GM19328 (cell line): ENCODE data around the gene MCEMP1.

Experiments
- ATAC-seq: cut with Tn5 transposase; IDR thresholded peaks from one replicate; pipeline ENCODE4 v1.9.1; 2021; ENCODE audit warnings: mild to moderate bottlenecking, moderate library complexity; ENCODE audit not compliant: unreplicated experiment

The MCEMP1 gene

GRCh38 chr19:7670790-7671189 is 6.1 kb upstream of the MCEMP1 start:
- ATAC-seq, result no peak

GRCh38 chr19:7672522-7672921 is 4.4 kb upstream of the MCEMP1 start:
- ATAC-seq, result no peak

GRCh38 chr19:7674010-7675005 is 2.6 kb upstream of the MCEMP1 start:
- ATAC-seq, result no peak

- no peak for ATAC-seq
These were observed 514 bp upstream of the MCEMP1 start for GRCh38 chr19:7676376-7676775.

- ATAC-seq, result no peak
These were observed 900 bp downstream of the MCEMP1 start for GRCh38 chr19:7677669-7678311.

GRCh38 chr19:7678971-7679751 is 2.3 kb downstream of the MCEMP1 start:
- no peak for ATAC-seq

- no peak for ATAC-seq
These were observed 3.1 kb downstream of the MCEMP1 start for GRCh38 chr19:7679771-7680605.

GRCh38 chr19:7680606-7681339 is 3.9 kb downstream of the MCEMP1 start, which contains the start of gene TRAPPC5:
Gene TRAPPC5 (plus strand): TSS chr19:7680833. CDS start chr19:7682254, 1,421 bp downstream.
- ATAC-seq, result peak; percentile 47

- no peak for ATAC-seq
These were observed 4.7 kb downstream of the MCEMP1 start for GRCh38 chr19:7681340-7682174.

- ATAC-seq, result no peak
These were observed 5.4 kb downstream of the MCEMP1 start for GRCh38 chr19:7682175-7682855.

GRCh38 chr19:7685546-7686445 is 8.9 kb downstream of the MCEMP1 start:
- no peak for ATAC-seq

- ATAC-seq, result no peak
These were observed 10.3 kb downstream of the MCEMP1 start for GRCh38 chr19:7687177-7687576.

GRCh38 chr19:7689165-7689564 is 12.3 kb downstream of the MCEMP1 start:
- ATAC-seq, result no peak

GRCh38 chr19:7690779-7691258 is 13.9 kb downstream of the MCEMP1 start:
- no peak for ATAC-seq

GRCh38 chr19:7691497-7691896 is 14.6 kb downstream of the MCEMP1 start:
- no peak for ATAC-seq

- ATAC-seq, result no peak
These were observed 15.7 kb downstream of the MCEMP1 start for GRCh38 chr19:7692417-7693088.
